Osteocyte (in vitro differentiated cells): ENCODE measurements around the gene BACH2. TPM values are rescaled to one million over a fixed set of nuclear protein-coding genes. Genes with fewer than 3 reads are reported as not detected.

ENCODE experiments used
- DNase-seq: peaks from one replicate; pipeline ENCODE4 v3.0.0; 2021; ENCODE audit warnings: mixed read lengths; ENCODE audit not compliant: unreplicated experiment; ENCODE audit errors: extremely low spot score
- H3K27ac Mint-ChIP-seq: one replicate; pipeline ENCODE4 v1.8.0; 2021; ENCODE audit warnings: mild to moderate bottlenecking, mixed read lengths; ENCODE audit not compliant: unreplicated experiment
- H3K27me3 Mint-ChIP-seq: one replicate; pipeline ENCODE4 v1.8.0; 2021; ENCODE audit warnings: mixed read lengths; ENCODE audit not compliant: unreplicated experiment
- H3K36me3 Mint-ChIP-seq: one replicate; pipeline ENCODE4 v1.8.0; 2021; ENCODE audit warnings: mixed read lengths; ENCODE audit not compliant: unreplicated experiment
- H3K4me1 Mint-ChIP-seq: one replicate; pipeline ENCODE4 v1.8.0; 2021; ENCODE audit warnings: mixed read lengths; ENCODE audit not compliant: unreplicated experiment
- H3K4me3 Mint-ChIP-seq: one replicate; pipeline ENCODE4 v1.8.0; 2021; ENCODE audit warnings: mild to moderate bottlenecking, moderate library complexity, mixed read lengths; ENCODE audit not compliant: unreplicated experiment
- H3K9me3 Mint-ChIP-seq: one replicate; pipeline ENCODE4 v1.8.0; 2021; ENCODE audit warnings: mixed read lengths; ENCODE audit not compliant: unreplicated experiment
- total RNA-seq: library from RNA; stranded (reverse); gene quantifications from 2 replicates; pipeline ENCODE4 v1.2.1, GENCODE V29; 2021
- TF ChIP-seq, protein P1 (sequence below): fragments of 200-600 bp; sonication (generic); IDR thresholded peaks from 2 replicates; pipeline ENCODE4 v1.5.0; 2021; ENCODE audit warnings: antibody characterized with exemption, mild to moderate bottlenecking, moderate library complexity

BACH2 gene
- total RNA-seq, 1 donor from 2014 or later: 1.6 TPM

GRCh38 chr6:90083891-90084290 is 212.8 kb downstream of the BACH2 start:
- no peaks in the 10 kb centered on the region for H3K9me3 Mint-ChIP-seq
- no peak overlapping the region for H3K27ac Mint-ChIP-seq
- TF ChIP-seq, protein P1, sequence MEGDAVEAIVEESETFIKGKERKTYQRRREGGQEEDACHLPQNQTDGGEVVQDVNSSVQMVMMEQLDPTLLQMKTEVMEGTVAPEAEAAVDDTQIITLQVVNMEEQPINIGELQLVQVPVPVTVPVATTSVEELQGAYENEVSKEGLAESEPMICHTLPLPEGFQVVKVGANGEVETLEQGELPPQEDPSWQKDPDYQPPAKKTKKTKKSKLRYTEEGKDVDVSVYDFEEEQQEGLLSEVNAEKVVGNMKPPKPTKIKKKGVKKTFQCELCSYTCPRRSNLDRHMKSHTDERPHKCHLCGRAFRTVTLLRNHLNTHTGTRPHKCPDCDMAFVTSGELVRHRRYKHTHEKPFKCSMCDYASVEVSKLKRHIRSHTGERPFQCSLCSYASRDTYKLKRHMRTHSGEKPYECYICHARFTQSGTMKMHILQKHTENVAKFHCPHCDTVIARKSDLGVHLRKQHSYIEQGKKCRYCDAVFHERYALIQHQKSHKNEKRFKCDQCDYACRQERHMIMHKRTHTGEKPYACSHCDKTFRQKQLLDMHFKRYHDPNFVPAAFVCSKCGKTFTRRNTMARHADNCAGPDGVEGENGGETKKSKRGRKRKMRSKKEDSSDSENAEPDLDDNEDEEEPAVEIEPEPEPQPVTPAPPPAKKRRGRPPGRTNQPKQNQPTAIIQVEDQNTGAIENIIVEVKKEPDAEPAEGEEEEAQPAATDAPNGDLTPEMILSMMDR: no peak
- no peak overlapping the region for H3K4me3 Mint-ChIP-seq
- H3K36me3 Mint-ChIP-seq: no peaks in the 10 kb centered on the region
- DNase-seq: no peak
- peaks cover 6% of the 10 kb centered on the region for H3K27me3 Mint-ChIP-seq
- no peaks in the 10 kb centered on the region for H3K4me1 Mint-ChIP-seq

- DNase-seq: no peak
- no peak overlapping the region for H3K27ac Mint-ChIP-seq
Observed at GRCh38 chr6:90082847-90083246, 213.8 kb downstream of the BACH2 start.

DNA sequence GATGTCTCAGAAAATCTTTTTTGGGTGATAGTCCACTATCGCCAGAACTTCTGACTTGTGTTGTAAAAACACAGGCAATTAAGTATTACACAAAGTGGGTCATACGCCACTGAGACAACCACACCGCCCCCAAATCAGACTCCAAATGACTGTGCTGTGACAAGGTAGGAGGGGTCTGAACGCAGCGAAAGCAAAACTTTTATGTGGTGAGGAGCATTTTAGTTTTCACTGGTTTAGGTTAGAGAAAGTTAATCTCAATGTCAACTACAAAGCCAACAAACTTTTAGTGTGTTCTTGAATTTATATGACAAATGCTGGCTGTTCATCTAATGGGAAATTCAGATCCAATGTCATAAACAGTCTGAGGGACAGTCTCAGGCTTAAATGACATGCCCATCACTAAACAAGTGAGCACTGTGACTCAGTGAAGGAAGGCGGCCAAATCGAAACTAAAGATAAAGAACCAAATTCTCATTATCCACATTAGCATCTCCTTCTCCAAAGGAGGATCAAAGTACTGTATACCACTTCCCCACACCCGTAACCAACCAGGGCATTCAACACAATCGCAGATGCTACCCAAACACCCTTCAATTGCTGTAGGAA is 215.7 kb downstream of the BACH2 start:
- TF ChIP-seq, protein P1: no peak
- DNase-seq: no peak
- Mint-ChIP-seq H3K27me3 (peaks cover 20% of the 10 kb centered on the region), H3K9me3 (no peaks in the 10 kb centered on the region), H3K27ac (no peak overlapping the region), H3K4me3 (no peak overlapping the region), H3K4me1 (no peaks in the 10 kb centered on the region), H3K36me3 (no peaks in the 10 kb centered on the region)

More at GRCh38 chr6:90082847-90083246, 213.8 kb downstream of the BACH2 start:
- no peak overlapping the region for H3K4me3 Mint-ChIP-seq
- H3K27me3 Mint-ChIP-seq: peaks cover 11% of the 10 kb centered on the region
- no peaks in the 10 kb centered on the region for H3K36me3 Mint-ChIP-seq
- H3K9me3 Mint-ChIP-seq: no peaks in the 10 kb centered on the region
- H3K4me1 Mint-ChIP-seq: no peaks in the 10 kb centered on the region
- TF ChIP-seq, protein P1: no peak

GRCh38 chr6:90079560-90080490 is 216.8 kb downstream of the BACH2 start:
- Mint-ChIP-seq H3K27me3 (peaks cover 27% of the 10 kb centered on the region), H3K4me1 (no peaks in the 10 kb centered on the region), H3K36me3 (no peaks in the 10 kb centered on the region), H3K9me3 (no peaks in the 10 kb centered on the region), H3K27ac (no peak overlapping the region), H3K4me3 (no peak overlapping the region)
- no peak for DNase-seq
- TF ChIP-seq, protein P1: no peak
